Uterus (tissue), 4 donors: Measurements from ENCODE around the gene SCNN1B. TPM values are rescaled to one million over a fixed set of nuclear protein-coding genes. Genes with fewer than 3 reads are reported as not detected.
"Not testable (repeated sequence)": the region's sequence is repeated elsewhere in the genome, so short reads cannot be mapped to it uniquely, and the experiment has no call there.

Experiments
- DNase-seq, 2 donors: peaks; one replicate each; pipeline ENCODE4 v3.0.0-alpha.2; 2019 to 2020
- H3K27ac ChIP-seq, 2 donors: fragments of 200-600 bp; sonication (generic); 1 replicate in 1 of 2; 2 replicates in 1 of 2; pipeline ENCODE4 v1.5.1; 2016 to 2018
- H3K27me3 ChIP-seq, 2 donors: fragments of 200-600 bp; sonication (generic); one replicate each; pipeline ENCODE4 v1.5.1; 2018 to 2019; ENCODE audit warnings: control low read depth in 1 of 2
- H3K36me3 ChIP-seq, 2 donors: fragments of 200-600 bp; sonication (generic); one replicate each; pipeline ENCODE4 v1.5.1; 2019; ENCODE audit warnings: control low read depth in 1 of 2
- H3K4me1 ChIP-seq, 2 donors: fragments of 200-600 bp; sonication (generic); one replicate each; pipeline ENCODE4 v1.5.1; 2018 to 2019; ENCODE audit warnings: control low read depth in 1 of 2
- H3K4me3 ChIP-seq, 2 donors: fragments of 200-600 bp; sonication (generic); 1 replicate in 1 of 2; 2 replicates in 1 of 2; pipeline ENCODE4 v1.5.1; 2018 to 2019; ENCODE audit warnings: mild to moderate bottlenecking in 1 of 2
- H3K9me3 ChIP-seq, 2 donors: fragments of 200-600 bp; sonication (generic); one replicate each; pipeline ENCODE4 v1.5.1; 2019; ENCODE audit warnings: control low read depth in 1 of 2
- CTCF ChIP-seq, 4 experiments: fragments of 200-600 bp in 2 of 4; fragments of 450-650 bp in 2 of 4; sonication (generic) in 2 of 4; IDR thresholded peaks; one replicate each; pipeline ENCODE4 v1.5.1; 2016 to 2019; ENCODE audit warnings: antibody characterized with exemption in 4 of 4, mild to moderate bottlenecking in 2 of 4, moderate library complexity in 1 of 4
- POLR2A ChIP-seq, 2 donors: fragments of 450-650 bp; IDR thresholded peaks; one replicate each; pipeline ENCODE4 v1.6.1; 2016; ENCODE audit warnings: antibody characterized with exemption in 2 of 2, mild to moderate bottlenecking in 1 of 2, moderate library complexity in 1 of 2
- intact Hi-C: fragments of 100-400 bp; cut with DNase I; formaldehyde crosslinking; loops from one replicate; pipeline ENCODE4 v1.15.1; 2023; ENCODE audit warnings: low total_unique reads
- total RNA-seq, 4 donors: library from RNA; depleted of rRNA in 3 of 4; stranded (reverse); fragments of >200 nt in 3 of 4; gene quantifications; one replicate each; pipeline versions ENCODE4 v1.1.0 to v1.2.4, GENCODE V29; 2014 to 2023
- donor health status: DM: yes; HTN: yes; CAD: no.

Gene SCNN1B
- total RNA-seq, 4 donors from 2014 or later = 0.14 to 9.6 (median 1.9) TPM

GRCh38 chr16:23389201-23389600, 87.1 kb downstream of the SCNN1B start:
- Histone ChIP-seq H3K4me3 (no peak overlapping the region), H3K4me1 (no peaks in the 10 kb centered on the region), H3K27ac (no peak overlapping the region), H3K9me3 (no peaks in the 10 kb centered on the region), H3K27me3 (no peaks in the 10 kb centered on the region), H3K36me3 (no peaks in the 10 kb centered on the region)
- TF ChIP-seq CTCF (IDR thresholded peaks at IDR 0.05) = no peak
- TF ChIP-seq POLR2A (IDR thresholded peaks at IDR 0.05) = no peak
- intact Hi-C loops = no loop called here
- DNase-seq = no peak

- H3K4me3 ChIP-seq, DNase-seq, H3K27ac ChIP-seq, H3K4me1 ChIP-seq, H3K36me3 ChIP-seq, intact Hi-C loops, H3K9me3 ChIP-seq, H3K27me3 ChIP-seq: not testable (repeated sequence)
These were observed 87.8 kb downstream of the SCNN1B start for GRCh38 chr16:23389936-23390335.

- Histone ChIP-seq H3K27ac (no peak overlapping the region), H3K9me3 (no peaks in the 10 kb centered on the region), H3K4me1 (no peaks in the 10 kb centered on the region), H3K36me3 (no peaks in the 10 kb centered on the region), H3K4me3 (no peak overlapping the region), H3K27me3 (no peaks in the 10 kb centered on the region)
- intact Hi-C loops = no loop called here
- no peak for DNase-seq
- TF ChIP-seq POLR2A (IDR thresholded peaks at IDR 0.05) (no peak), CTCF (IDR thresholded peaks at IDR 0.05) (no peak)
These were observed 89.5 kb downstream of the SCNN1B start for GRCh38 chr16:23391381-23392222.

- intact Hi-C loops = no loop called here
- Histone ChIP-seq H3K36me3 (no peaks in the 10 kb centered on the region), H3K4me1 (no peaks in the 10 kb centered on the region), H3K27me3 (no peaks in the 10 kb centered on the region), H3K4me3 (no peak overlapping the region), H3K27ac (peak overlapping the region in 1 of 2 donors; percentile 56), H3K9me3 (no peaks in the 10 kb centered on the region)
- TF ChIP-seq CTCF (IDR thresholded peaks at IDR 0.05) = no peak
- TF ChIP-seq POLR2A (IDR thresholded peaks at IDR 0.05) = no peak
- DNase-seq = no peak
These were observed 90.1 kb downstream of the SCNN1B start for GRCh38 chr16:23392223-23392600.

GRCh38 chr16:23394141-23394831, 92.2 kb downstream of the SCNN1B start:
- peak overlapping the region in 1 of 2 donors; percentile 56 for H3K27ac ChIP-seq
- TF ChIP-seq POLR2A (IDR thresholded peaks at IDR 0.05) (no peak), CTCF (IDR thresholded peaks at IDR 0.05) (no peak)
- intact Hi-C loops = no loop called here

More at GRCh38 chr16:23394141-23394831, 92.2 kb downstream of the SCNN1B start:
- H3K4me3 ChIP-seq = no peak overlapping the region
- H3K4me1 ChIP-seq = no peaks in the 10 kb centered on the region
- H3K36me3 ChIP-seq = no peaks in the 10 kb centered on the region
- no peaks in the 10 kb centered on the region for H3K27me3 ChIP-seq
- H3K9me3 ChIP-seq = no peaks in the 10 kb centered on the region
- DNase-seq = no peak
